SH-SY5Y (cell line): ENCODE results near the gene MYO6.

ENCODE experiments used
- GATA2 ChIP-seq: IDR thresholded peaks from 2 replicates; pipeline ENCODE4 v1.6.1; 2011; ENCODE audit warnings: mild to moderate bottlenecking, low read depth, low read length
- GATA3 ChIP-seq: IDR thresholded peaks from 2 replicates; pipeline ENCODE4 v1.6.1; 2011; ENCODE audit warnings: low read depth, mild to moderate bottlenecking, low read length, moderate library complexity

The MYO6 gene

DNA sequence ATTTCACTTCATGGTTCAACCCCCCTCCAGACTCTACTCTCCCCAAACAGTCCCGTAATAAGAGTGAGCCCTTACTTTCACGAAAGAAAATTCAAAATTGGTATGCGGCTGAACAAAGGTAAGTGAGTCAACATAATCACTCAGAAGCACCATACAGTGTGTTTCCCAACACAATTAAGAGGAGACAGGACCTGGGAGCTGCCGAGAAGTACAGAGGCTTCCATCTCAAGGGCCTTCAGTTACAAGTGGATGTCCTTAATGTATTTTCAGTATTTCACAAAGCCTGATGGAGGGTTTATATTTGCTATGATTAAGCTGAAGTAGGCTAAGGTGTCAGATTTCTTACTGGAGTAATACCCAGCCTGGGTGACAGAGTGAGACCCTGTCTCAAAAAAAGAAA lies 51.1 kb downstream of the MYO6 start:
- TF ChIP-seq GATA2 (no peak), GATA3 (no peak)

DNA sequence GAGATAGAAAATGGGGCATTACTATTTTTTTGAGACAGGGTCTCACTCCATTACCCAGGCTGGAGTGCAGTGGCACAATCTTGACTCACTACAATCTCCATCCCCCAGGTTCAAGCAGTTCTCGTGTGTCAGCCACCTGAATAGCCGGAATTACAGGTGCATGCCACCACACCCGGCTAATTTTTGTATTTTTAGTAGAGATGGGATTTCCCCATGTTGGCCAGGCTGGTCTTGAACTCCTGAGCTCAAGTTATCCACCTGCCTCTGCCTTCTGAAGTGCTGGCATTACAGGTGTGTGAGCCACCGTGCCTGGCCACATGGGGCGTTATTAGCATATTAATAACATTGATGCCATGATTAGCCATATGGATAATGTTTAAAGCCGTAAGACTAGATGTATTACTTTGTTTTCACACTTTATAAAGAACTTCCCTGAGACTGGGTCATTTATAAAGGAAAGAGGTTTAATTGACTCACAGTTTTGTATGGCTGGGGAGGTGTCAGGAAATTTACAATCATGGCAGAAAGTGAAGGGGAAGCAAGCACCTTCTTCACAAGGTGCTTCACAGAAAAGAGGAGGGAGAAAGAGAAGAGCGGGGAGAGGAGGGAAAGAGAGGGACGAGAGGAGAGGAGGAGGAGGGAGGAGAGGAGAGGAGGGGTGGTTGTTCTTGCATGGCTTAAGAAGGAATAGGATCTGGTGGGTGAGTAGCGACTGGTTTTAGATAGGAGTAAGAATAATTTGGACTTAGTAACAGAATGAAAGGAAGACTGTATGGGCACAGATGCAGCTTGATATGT lies 51.9 kb downstream of the MYO6 start:
- no peak for TF ChIP-seq GATA2
- no peak for TF ChIP-seq GATA3

DNA sequence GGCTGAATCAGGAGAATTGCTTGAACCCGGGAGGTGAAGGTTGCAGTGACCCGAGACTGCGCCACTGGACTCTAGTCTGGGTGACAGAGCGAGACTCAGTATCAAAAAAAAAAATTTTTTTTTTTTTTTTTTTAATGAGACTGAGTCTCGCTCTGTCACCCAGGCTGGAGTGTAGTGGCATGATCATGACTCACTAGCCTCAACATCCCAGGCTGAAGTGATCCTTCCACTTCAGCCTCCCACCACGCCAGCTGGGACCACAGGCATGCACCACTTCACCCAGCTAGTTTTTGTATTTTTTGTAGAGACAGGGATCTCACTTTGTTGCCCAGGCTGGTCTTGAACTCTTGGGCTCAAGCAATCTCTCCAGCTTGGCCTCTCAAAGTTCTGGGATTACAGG lies 53.3 kb downstream of the MYO6 start:
- TF ChIP-seq GATA3 (no peak), GATA2 (no peak)

DNA sequence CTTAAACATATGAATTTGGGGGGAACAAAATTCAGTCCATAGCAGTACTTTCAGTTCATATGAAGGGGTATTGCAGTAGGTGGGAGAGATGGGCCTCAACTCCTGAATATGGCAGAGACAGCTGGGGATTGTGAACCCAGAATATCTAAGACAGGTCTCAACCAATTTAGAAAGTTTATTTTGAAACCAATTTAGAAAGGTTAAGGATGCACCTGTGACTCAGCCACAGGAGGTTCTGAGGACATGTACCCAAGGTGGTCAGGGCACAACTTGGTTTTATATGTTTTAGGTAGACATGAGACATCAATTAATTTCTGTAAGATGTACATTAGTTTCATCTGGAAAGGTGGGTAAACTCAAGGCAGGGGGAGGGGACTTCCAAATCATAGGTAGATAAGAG lies 59.5 kb downstream of the MYO6 start:
- TF ChIP-seq GATA2: no peak
- TF ChIP-seq GATA3: no peak

DNA sequence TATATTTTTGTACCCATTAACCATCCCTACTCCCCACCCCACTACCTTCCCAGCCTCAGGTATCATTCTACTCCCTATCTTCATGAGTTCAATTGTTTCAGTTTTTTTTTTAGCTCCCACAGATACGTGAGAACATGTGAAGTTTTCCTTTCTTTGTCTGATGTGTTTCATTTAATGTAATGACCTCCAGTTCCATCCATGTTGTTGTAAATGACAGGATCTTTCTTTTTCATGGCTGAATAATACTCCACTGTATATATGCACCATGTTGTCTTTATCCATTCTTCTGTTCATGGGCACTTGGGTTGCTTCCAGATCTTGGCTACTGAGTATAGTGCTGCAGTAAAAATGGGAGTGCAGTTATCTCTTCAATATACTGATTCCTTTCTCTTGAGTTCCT lies 63.5 kb downstream of the MYO6 start:
- no peak for TF ChIP-seq GATA2

DNA sequence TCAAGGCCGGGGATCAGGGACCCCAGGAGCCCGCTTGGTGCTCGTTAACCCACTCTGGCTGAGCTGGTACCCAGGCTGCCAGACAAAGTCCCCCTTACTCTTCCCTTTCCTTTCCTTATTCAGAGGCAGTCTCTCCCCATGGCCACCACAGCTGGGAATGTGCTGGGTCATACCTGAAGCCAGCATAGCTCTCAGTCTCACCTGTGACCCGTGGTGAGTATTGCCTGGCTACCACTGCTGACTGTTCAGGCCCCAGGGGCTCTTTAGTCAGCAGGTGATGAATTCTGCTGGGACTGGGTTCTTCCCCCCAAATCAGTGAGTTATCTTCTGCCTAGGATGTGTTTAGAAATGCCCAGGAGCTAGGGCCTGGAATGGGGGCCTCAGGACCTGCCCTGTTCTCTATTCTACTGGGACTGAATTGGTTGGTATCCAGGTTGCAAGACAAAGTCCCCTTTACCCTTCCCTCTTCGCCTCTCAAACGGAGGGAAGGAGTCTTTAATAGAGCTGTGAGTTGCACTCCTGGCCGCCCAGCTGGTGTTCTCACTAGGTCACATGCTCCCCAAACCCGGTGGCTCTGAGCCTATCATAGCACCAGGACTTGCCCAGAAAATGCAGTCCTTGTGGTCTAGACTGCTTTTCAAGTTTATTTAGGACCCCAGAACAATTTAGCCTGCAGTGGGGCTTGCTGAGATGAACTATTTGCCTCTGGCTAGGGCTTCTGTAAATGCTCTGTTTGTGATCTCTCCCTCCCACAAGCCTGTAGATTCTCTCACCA lies 64.6 kb downstream of the MYO6 start:
- TF ChIP-seq GATA3 (no peak), GATA2 (no peak)

DNA sequence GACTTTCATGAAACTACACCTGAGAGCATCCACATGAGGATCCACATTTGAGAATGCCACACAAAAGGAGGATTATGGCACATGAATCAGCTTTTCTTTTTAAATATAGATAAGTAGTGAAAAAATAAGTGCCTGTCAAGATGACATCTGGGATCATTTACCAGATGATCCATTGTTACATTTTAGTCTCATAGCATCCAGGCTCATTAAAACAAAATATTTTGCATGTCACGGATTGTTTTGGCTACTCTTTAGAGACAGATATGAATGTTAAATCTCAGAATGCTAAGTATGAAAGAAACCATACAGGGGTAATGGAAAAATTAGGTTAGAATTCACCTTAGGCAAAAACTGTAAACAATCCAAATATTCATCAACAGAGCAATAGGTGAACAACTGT lies 66.7 kb downstream of the MYO6 start:
- TF ChIP-seq GATA3 (no peak), GATA2 (no peak)

DNA sequence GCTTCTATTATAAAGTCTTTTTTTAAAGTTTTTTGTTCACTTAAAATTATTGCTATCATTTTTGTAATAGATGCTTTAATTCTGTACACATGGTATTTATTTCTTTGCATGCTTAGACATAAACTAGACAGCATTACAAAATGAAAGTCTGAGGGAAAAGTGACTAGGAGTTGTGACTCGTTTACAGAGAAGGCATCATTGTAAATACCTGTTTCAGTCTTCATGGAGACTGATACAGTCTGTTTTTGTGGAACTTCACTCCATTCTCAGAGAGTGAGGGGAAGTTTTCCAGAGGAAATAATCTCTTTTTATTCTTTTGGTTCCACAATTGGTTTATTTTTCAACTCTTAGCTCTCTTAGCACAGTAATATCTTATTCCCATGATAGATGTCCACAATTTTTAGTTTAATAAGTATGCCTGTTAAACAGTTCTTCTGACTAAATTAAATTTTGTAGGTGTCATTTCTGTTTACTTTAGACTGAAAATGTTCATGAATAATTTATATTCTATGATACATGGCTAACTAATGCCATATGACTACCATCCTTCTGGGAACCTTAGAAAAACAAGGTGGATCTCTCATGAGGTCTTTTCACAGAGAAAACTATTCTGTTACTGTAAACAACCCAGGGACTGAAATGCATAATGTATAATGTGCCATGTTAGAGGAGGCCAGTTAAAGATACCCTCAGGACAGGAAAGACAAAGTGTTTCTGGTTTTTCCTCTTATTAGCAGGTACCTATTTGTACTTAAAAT lies 69.2 kb downstream of the MYO6 start:
- TF ChIP-seq GATA2: no peak

DNA sequence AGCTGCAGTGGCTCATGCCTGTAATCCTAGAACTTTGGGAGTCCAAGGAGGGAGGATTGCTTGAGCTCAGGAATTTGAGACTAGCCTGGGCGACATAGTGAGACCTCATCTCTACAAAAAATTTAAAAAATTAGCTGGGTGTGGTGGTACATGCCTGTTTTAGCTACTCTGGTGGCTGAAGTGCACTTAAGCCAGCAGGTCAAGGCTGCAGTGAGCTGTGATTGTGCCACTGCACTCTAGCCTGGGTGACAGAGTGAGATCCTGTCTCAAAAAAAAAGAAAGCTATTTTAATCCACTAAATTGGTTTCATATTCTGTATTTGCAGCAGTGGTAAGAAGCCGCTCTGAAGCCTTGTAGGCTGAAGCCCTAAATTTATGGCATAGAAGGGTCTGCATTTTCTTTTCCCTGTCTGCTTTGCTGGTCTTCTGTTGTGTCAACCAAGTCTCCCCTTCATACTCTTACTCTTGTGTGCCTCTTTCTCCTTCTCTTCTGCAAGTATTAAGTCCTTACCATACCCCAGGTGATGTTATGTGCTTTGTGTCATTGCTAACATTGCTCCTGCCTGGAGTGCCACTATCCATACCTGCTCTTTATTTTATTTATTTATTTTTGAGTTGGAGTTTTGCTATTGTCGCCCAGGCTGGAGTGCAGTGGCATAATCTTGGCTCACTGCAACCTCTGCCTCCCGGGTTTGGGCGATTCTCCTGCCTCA lies 70.9 kb downstream of the MYO6 start:
- TF ChIP-seq GATA2: no peak
- no peak for TF ChIP-seq GATA3

DNA sequence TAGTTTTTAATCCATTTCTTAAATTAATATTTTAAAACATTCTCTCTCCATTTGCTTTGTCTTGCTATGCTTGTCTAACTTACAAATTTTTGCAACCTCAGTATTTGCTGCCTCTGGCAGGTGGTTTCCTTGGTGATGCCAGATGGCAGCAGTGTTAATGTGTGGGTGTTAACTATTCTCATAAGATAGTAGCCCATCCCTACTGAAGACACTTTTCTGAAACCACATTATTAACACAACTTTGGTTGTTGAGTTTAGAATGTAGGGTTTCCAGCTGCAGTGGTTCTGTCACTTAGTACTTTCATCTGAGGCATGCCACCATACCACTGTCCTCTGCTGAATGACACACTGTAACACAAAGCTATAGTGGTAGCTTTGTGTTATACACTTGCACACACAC lies 75.1 kb downstream of the MYO6 start:
- no peak for TF ChIP-seq GATA3
- no peak for TF ChIP-seq GATA2

DNA sequence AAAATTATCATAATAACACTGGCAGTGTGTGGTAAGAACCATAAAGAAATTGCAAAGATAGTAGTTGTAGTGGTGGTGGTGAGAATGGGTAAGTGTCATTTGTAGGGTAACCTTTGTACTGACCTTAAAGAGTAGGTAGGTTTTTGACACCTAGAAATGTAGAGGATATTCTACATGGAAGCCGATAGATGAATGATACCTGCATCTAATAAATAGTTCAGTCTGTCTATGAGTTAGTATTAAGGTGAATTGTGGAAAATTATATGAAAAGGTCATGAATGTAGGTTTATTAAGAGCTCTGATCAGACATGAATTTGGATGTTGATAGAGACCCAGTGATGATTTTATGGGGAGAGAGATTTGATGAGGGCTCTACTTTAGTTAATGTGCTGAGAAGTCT lies 78.1 kb downstream of the MYO6 start:
- TF ChIP-seq GATA2 (no peak), GATA3 (no peak)

DNA sequence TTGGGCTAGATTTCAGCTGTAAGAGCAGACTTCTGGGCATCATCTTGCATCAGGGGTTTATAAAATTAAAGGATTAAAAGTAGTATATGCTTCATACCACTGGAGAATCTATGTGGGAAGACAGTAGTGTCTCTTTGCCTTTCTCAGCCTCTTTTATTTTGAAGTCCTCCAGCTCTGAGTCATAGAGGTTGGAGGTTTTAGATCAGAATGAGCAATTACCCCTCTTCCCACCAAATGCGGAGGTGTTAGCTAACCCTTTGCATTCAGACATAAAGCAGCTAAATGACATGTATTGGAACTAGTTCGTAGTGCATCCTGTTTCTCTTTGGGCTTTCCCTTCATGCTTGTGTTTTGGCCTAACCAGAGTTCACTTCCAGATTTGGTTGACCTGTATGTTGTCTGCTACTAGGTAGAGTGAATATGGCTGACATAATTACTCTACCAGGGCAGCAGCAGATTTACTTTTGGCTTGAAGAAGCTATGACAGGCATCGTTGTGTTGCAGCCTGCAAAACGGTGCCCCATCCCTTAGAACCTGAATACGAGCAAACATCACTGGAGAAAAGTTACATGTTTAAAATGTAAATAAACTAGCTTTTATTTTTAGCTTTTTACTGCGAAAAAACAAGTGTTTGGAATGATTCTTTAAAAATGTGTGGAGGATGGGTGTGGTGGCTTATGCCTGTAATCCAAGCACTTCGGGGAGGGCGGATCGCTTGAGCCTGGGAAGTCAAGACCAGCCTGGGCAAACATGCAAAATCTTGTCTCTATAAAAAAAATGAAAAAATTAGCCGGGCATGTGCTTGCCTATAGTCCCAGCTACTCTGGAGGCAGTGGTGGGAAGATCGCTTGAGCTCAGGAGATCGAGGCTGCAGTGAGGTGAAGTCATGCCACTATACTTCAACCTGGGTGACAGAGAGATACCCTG lies 82.2 kb downstream of the MYO6 start:
- TF ChIP-seq GATA2: no peak

DNA sequence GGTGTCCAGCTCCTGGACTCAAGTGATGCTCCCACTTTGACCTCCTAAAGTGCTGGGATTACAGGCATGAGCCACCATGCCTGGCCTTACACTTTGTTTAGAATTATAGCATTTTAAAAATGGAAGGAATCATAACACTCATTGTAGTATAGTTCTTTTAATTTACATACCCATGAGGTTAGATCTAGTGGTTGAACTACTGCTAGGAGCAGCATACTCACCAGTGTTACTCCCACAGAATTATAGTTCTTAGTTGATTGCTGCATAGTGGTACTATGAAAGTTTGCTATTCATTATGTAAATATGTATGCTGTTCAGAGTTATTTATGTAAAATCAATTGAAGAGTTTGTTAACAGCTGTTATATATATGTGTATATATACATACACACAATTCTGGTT lies 85.4 kb downstream of the MYO6 start:
- TF ChIP-seq GATA2 (no peak), GATA3 (no peak)

DNA sequence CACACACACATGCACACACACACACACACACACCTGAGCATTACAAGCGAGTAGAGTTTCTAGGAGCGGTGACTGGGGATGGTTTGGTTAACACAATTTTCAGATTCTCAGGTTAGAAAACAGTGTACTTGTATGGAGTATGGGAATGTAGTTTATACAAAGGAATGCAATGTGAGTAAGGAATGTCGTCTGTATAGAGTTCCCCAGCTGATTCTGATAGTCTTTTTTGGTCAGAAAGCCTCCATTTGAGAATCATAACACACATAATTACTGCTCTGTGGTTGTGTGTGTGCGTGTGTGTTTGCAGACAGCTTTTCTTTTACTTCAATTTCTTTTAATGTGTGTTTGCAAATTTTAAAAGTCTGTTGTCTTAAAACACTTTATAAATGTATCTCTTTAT lies 93.2 kb downstream of the MYO6 start:
- TF ChIP-seq GATA2: no peak
- TF ChIP-seq GATA3: no peak
